HG02885 (cell line): ENCODE measurements around the gene LATS2.

Experiments used
- ATAC-seq: cut with Tn5 transposase; IDR thresholded peaks from one replicate; pipeline ENCODE4 v1.9.1; 2021; ENCODE audit warnings: mild to moderate bottlenecking; ENCODE audit not compliant: unreplicated experiment, poor library complexity

The LATS2 gene

DNA sequence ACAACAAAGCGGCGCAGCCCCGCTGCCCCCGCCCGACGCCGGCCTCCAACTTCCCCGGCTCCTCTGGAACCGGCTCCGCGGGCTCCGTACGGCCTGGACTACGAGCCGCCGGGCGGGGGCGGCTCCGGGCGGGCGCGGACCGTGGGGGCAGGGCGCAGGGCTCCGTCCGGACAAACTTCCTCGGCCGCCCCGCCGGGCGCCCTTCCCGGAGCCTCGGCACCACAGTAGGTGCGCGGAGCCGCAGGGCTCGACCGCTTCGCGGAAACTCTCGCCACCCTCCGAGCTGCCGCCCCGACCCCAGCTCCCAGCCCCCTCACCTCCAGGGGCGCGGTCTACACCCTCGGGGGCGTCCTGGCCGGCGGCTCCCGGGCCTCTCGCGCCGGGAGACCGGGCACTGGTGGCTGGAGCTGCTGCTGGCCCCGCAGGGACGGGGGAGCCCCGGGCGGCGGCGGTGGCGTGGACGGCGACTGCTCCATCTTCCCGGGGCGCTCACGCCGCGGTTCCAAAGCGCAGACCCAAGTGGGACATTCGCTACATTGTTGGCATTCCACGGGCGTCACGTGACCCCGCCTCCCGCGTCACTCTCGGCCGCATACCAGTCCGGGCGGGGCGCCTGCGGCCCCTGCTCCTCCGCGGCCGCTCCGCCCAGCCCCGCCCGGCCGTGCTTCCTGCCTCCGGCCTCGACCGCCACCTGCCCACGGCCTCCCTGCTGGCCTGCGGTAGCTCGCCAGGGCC lies at the start of gene LATS2:
Gene LATS2, minus strand, starts transcription at position 558 of the 735 bp plus-strand sequence. CDS start 15,560 bp downstream, outside the sequence.
- ATAC-seq = peak; percentile 94

DNA sequence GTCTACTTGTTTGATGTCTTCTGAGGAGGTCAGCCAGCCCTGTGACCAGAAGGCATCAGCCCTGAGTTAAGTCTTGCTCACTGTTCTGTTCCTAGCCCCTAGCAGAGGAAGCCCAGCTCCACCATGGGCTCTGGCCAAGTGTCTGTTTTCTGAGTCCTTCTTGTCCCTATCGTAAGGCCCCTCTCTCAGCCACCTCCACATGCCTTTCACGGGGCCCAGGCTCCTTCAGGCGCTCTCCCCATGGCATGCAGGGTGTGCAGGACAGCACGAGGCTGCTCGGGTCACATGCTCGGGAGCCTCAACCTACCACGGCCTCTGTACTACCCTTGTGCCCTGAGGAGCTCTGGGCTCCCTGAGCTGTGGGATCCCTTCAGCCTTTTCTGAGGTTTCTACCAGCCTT lies 47.8 kb upstream of the LATS2 start:
- no peak for ATAC-seq

GRCh38 chr13:21106089-21106488 lies 44.7 kb upstream of the LATS2 start:
- no peak for ATAC-seq

DNA sequence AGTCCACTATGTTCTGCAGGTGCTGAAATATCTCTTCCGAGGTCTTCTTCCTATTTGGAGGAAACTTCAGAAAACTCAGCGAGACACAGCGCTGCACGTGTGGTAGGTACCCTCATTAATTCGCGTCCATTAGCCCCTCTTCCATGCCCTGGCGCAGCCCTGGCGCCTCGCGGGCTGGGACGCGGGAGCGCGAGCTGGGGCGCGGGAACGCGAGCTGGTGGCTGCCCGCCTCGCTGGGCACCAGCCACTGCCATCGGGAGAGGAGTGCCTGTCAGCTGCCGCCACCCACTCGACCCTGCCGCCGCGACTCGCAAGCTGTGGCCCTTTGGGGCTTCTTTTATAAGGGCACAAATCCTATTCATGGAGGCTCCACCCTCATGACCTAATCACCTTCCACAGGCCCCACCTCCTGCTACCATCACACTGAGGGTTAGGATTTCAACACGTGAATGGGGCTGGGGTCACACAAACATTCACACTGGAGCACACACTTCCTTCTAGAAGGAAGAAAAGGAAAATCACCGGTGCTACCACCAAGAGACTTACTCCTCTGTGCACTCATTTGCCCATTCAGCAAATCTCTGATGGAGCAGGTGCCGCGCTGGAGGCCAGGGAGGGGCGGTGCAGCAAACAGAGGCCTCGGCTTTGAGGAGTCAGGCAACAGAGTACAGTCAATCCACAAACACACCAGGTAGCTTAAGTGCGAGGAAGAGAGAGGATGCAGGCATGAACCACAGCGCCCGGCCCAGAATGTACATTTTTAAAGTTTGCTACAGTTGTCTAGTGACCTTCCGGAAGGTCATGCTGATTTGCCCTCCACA lies 43.0 kb upstream of the LATS2 start:
- no peak for ATAC-seq

DNA sequence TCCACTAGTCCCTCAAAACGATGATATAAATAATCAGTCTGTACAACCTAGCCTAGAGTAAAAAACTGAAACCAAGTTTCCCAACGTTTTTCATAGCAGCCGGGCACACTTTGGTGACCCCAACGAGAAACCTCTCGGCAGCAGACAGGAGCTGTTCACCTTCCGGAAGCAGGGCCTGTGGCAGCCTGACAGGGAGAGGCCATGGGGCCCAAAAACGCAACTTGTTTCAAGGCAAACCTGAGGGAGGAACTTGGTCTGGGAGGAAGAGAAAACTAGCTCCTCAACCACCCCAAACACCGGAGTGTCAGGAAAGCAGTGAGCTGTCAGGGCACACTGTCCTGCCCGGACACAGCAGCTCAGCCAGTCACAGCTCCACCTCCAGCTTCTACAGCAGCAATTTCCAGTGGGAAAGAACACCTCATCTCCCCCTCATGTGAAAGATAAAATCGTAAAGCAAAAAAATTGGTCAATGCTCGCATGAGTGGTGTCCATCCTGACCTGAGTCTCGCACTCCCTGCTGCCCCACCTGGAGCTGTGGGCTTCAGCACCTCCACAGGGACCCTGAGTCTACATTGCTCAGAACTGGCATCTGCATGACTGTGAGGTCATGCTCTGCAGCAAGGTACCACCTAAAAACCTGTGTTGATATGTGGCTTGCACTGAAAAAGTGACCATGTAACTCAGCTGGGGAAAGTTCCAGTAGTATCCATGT lies 40.6 kb upstream of the LATS2 start:
- no peak for ATAC-seq

GRCh38 chr13:21100994-21101757 lies 39.8 kb upstream of the LATS2 start:
- no peak for ATAC-seq

GRCh38 chr13:21100211-21100610 lies 38.8 kb upstream of the LATS2 start:
- ATAC-seq = no peak

GRCh38 chr13:21095311-21095710 lies 33.9 kb upstream of the LATS2 start:
- ATAC-seq = no peak

DNA sequence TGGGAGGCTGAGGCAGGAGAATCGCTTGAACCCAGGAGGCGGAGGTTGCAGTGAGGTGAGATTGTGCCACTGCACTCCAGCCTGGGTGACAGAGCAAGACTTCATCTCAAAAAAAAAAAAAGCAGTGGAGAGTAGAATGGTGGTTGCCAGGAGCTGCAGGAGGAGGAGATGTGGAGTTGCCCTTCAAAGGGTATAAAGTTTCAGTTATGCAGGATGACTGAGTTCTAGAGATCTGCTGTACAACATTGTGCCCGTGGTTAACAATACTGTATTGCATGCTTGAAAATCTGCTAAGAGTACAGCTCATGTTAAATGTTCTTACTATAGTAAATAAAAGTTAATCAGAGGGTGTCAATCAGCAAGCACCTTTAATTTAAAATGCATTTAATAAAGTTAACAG lies 28.4 kb upstream of the LATS2 start:
- no peak for ATAC-seq

DNA sequence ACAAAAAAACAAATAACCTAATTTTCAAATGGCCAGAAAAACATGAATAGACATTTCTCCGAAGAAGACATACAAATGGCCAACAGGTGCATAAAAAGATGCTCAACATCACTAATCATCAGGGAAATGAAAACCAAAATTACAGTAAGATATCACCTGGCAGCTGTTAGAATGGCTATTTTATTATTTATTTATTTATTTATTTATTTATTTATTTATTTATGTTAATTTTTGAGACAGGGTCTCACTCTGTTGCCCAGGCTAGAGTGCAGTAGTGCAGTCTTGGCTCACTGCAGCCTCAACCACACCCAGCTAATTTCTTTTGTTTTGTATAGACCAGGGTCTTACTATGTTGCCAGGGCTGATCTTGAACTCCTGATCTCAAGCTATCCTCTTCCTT lies 27.1 kb upstream of the LATS2 start:
- ATAC-seq = no peak

- ATAC-seq = no peak
Measured at GRCh38 chr13:21086929-21087328, 25.5 kb upstream of the LATS2 start.

- ATAC-seq = no peak
Measured at GRCh38 chr13:21081926-21082325, 20.5 kb upstream of the LATS2 start.

DNA sequence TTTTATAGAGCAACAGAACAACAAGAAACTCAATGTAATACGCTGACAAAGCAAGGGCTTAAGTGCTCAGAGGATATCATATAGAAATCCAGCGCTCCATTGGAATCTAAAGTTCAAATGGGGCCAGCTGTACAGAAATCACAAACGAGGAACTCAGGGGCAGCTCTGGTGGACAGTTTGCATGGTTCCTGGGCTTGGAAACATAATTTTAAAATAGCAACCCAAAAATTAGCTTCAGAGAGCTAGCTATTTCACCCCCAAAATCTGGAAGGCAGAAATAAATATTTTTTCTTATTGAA lies 19.2 kb upstream of the LATS2 start:
- ATAC-seq = no peak

DNA sequence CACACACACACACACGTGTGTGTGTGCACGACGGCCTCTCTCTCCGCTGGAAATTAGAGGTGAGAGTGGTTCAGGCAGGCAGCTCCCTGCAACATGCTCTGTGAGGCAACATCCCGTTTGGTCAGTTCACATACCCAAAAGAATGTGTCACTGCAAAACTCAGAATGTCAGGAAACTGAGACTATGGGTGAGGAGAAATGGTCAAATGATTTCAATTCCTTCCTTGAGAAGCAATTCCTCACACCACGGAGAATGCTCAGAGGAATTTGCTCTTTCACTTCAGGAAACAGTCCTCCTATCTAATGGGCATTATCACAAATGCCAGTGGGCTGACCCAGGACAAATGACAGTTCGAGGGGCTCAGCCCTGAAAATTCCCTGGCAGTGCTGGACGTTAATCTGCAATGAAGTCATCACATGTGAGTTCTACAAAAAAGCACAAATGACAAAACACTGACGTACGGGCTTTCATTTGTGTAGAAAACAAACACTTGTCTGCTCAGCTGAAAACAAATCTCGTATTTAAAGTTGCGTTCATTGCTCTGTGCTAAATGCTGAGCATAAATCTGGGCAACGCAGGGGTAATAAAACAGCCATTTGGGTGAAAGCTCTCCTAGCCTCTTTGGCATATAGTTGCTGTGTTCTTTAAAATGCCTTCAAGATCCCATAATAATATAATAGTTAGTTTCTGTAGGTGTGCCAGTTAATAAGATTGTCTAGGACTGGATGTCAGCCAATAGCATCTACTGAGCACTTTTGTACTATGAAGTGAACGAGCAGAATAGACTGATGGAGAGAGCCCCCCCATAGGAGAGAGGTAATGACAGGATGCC lies 18.6 kb upstream of the LATS2 start:
- no peak for ATAC-seq

GRCh38 chr13:21079221-21079620 lies 17.8 kb upstream of the LATS2 start:
- ATAC-seq = no peak

- ATAC-seq = no peak
Measured at GRCh38 chr13:21078501-21078900, 17.1 kb upstream of the LATS2 start.

DNA sequence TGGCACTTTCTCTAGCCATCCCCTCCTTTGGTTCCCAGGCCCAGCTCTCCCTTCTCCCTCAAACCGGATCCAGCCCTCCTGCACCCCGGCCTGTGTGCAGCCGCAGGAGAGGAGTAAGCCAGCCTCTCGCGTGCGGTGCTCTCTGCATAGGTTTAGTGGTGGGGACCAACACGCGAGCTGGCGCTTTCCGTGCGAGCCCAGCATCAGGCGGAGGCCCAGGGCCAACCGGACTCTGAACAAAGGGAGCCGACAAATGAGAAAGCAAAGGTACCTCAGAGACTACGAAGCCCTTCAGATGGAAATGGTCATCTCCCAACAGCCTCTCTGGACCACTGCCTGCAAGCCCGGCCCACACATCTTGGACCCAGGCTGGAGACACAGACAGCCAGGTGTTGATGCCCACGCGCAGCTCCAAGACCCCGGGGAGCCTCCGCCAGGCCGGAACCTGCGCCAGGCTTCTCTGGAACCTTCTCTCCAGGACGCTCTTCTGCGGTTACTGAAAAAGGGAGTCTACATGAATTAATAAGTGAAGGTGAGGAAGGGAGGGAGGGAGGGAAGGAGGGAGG lies 16.5 kb upstream of the LATS2 start:
- no peak for ATAC-seq

GRCh38 chr13:21077076-21077787 lies 15.8 kb upstream of the LATS2 start:
- ATAC-seq = no peak

- no peak for ATAC-seq
Measured at GRCh38 chr13:21076253-21076652, 14.9 kb upstream of the LATS2 start.
